Lung (tissue), 16 donors: ENCODE results near the gene ATP1B3. TPM values are rescaled to one million over a fixed set of nuclear protein-coding genes. Genes with fewer than 3 reads are reported as not detected.

ENCODE experiments used
- ATAC-seq: fragments of 200-7000 bp; cut with Tn5 transposase; one replicate; pipeline ENCODE4 v1.9.1; 2020; ENCODE audit warnings: moderate number of reproducible peaks; ENCODE audit not compliant: insufficient read depth, low FRiP score
- DNase-seq, 3 donors: peaks; one replicate each; pipeline ENCODE4 v3.0.0-alpha.2; 2013 to 2017
- H3K27ac ChIP-seq, 2 donors: one replicate each; pipeline ENCODE4 v1.5.1; 2013; ENCODE audit warnings: mild to moderate bottlenecking in 2 of 2, moderate library complexity in 2 of 2, control low read depth in 1 of 2, inconsistent platforms in 1 of 2, low read depth in 1 of 2, low read length in 1 of 2
- H3K27me3 ChIP-seq, 3 donors: one replicate each; pipeline ENCODE4 v1.5.1; 2013; ENCODE audit warnings: low read length in 2 of 3; ENCODE audit not compliant: control insufficient read depth in 3 of 3, insufficient read depth in 3 of 3
- H3K36me3 ChIP-seq, 4 donors: one replicate each; pipeline ENCODE4 v1.5.1; 2013; ENCODE audit warnings: low read length in 4 of 4, mild to moderate bottlenecking in 1 of 4, moderate library complexity in 1 of 4; ENCODE audit not compliant: control insufficient read depth in 4 of 4, insufficient read depth in 4 of 4
- H3K4me1 ChIP-seq, 5 donors: one replicate each; pipeline ENCODE4 v1.5.1; 2013; ENCODE audit warnings: low read length in 5 of 5, mild to moderate bottlenecking in 2 of 5, moderate library complexity in 1 of 5; ENCODE audit not compliant: control insufficient read depth in 5 of 5, insufficient read depth in 5 of 5
- H3K4me3 ChIP-seq: one replicate; pipeline ENCODE4 v1.5.1; 2013; ENCODE audit warnings: mild to moderate bottlenecking, control low read depth, moderate library complexity
- H3K9ac ChIP-seq, 2 donors: one replicate each; pipeline ENCODE4 v1.5.1; 2013; ENCODE audit warnings: low read length in 2 of 2, control low read depth in 1 of 2; ENCODE audit not compliant: insufficient read depth in 1 of 2
- H3K9me3 ChIP-seq, 4 donors: one replicate each; pipeline ENCODE4 v1.5.1; 2013; ENCODE audit warnings: low read length in 3 of 4, mild to moderate bottlenecking in 1 of 4, moderate library complexity in 1 of 4; ENCODE audit not compliant: control insufficient read depth in 4 of 4, insufficient read depth in 3 of 4
- WGBS, 2 donors: extraction: QIAGEN DNeasy Blood & Tissue Kit; methylation state at CpG; one replicate each; pipeline ENCODE4 v1.1.7; 2013; 5-methylcytosine and 5-hydroxymethylcytosine counted together
- long read RNA-seq, 5 donors: transcript quantifications; one replicate each; lab custom pipeline, GENCODE V29; 2026
- polyA plus RNA-seq, 2 donors: library from polyadenylated mRNA; stranded (reverse); fragments of 200-250 nt; gene quantifications; one replicate each; pipeline ENCODE4 v1.2.1, GENCODE V29; 2013
- total RNA-seq, 2 donors: library from RNA; depleted of rRNA in 1 of 2; stranded (reverse); fragments of >200 nt in 1 of 2; gene quantifications; one replicate each; pipeline ENCODE4 v1.2.1, GENCODE V29; 2014 to 2021
- TF ChIP-seq, protein P1 (sequence below): IDR thresholded peaks from 2 replicates; pipeline ENCODE4 v1.5.1; 2012; ENCODE audit warnings: mild to moderate bottlenecking; ENCODE audit errors: control extremely low read depth, extremely low read depth
- donor health status: control.
- donor health status: control.
- donor health status: Bipolar disorder and iron deficiency.
- donor health status: healthy.
- donor health status: DM: yes; HTN: yes; CAD: no.

The ATP1B3 gene
- 100 to 1,000 TPM in 1 of 2 donors, 10 to 100 TPM in 1; 33.4 to 124 TPM for total RNA-seq
- polyA plus RNA-seq: 100 to 1,000 TPM; 133 to 160 TPM
- long read RNA-seq, donor 1, transcript ATP1B3-201 (7 exons, 1,811 nt): major isoform, 25 of 36 reads
- long read RNA-seq, donor 1, partial matches to known transcripts: 9 of 36 reads
- long read RNA-seq, donor 1, other reads (novel, unspliced or antisense): 0 of 36 reads
- long read RNA-seq, donor 2, transcript ATP1B3-201 (7 exons, 1,811 nt): major isoform, 6 of 12 reads
- long read RNA-seq, donor 2, partial matches to known transcripts: 6 of 12 reads
- long read RNA-seq, donor 2, other reads (novel, unspliced or antisense): 0 of 12 reads
- long read RNA-seq, donor 3, transcript ATP1B3-201 (7 exons, 1,811 nt): major isoform, 13 of 13 reads
- long read RNA-seq, donor 3, partial matches to known transcripts: 0 of 13 reads
- long read RNA-seq, donor 3, other reads (novel, unspliced or antisense): 0 of 13 reads
- long read RNA-seq, donor 4, transcript ATP1B3-201 (7 exons, 1,811 nt): major isoform, 9 of 14 reads
- long read RNA-seq, donor 4, partial matches to known transcripts: 5 of 14 reads
- long read RNA-seq, donor 4, other reads (novel, unspliced or antisense): 0 of 14 reads
- long read RNA-seq, donor 5, transcript ATP1B3-201 (7 exons, 1,811 nt): major isoform, 42 of 100 reads
- long read RNA-seq, donor 5, partial matches to known transcripts: 51 of 100 reads
- long read RNA-seq, donor 5, other reads (novel, unspliced or antisense): 6 of 100 reads

GRCh38 chr3:141876381-141876890 lies at the start of gene ATP1B3:
ATP1B3 (plus strand) TSS chr3:141876643; CDS start chr3:141876802, 159 bp downstream.
- peak within 1 kb of the TSS; percentile 99 to 100 for H3K27ac ChIP-seq
- no peaks in the 10 kb centered on the region for H3K36me3 ChIP-seq
- 0 to 1% methylated on average over 60 to 69 of the region's 69 CpGs for WGBS, 2 donors
- no peaks in the 10 kb centered on the region for H3K27me3 ChIP-seq
- TF ChIP-seq, protein P1, sequence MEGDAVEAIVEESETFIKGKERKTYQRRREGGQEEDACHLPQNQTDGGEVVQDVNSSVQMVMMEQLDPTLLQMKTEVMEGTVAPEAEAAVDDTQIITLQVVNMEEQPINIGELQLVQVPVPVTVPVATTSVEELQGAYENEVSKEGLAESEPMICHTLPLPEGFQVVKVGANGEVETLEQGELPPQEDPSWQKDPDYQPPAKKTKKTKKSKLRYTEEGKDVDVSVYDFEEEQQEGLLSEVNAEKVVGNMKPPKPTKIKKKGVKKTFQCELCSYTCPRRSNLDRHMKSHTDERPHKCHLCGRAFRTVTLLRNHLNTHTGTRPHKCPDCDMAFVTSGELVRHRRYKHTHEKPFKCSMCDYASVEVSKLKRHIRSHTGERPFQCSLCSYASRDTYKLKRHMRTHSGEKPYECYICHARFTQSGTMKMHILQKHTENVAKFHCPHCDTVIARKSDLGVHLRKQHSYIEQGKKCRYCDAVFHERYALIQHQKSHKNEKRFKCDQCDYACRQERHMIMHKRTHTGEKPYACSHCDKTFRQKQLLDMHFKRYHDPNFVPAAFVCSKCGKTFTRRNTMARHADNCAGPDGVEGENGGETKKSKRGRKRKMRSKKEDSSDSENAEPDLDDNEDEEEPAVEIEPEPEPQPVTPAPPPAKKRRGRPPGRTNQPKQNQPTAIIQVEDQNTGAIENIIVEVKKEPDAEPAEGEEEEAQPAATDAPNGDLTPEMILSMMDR: no peak
- peak; percentile 89 for ATAC-seq
- DNase-seq: peak; percentile 85 to 91 (median 88)
- H3K4me1 ChIP-seq: peaks cover 0 to 19% (median 2%) of the 10 kb centered on the region in 5 donors
- peak within 1 kb of the TSS; percentile 78 to 84 for H3K9ac ChIP-seq
- H3K4me3 ChIP-seq: peak within 1 kb of the TSS; percentile 69
- no peaks in the 10 kb centered on the region for H3K9me3 ChIP-seq

DNA sequence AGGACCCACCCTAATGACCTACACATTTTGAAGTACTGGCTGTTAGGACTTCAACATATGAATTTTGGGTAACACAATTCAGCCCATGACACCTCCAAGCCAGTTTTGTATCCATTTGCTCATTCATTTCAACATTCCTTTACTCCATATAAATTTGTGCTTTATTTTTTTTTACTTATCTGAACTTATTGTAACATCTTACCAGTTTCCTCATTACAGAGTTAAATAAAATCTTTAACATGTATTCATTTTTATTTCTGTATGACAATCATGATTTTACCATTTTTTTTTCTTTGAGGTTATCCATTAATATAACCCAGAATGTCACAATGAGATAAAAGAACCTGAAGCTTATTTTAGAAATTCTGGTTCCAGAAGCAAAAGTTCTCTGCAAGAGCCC lies 48.0 kb upstream of the ATP1B3 start:
- H3K36me3 ChIP-seq: no peaks in the 10 kb centered on the region
- H3K9me3 ChIP-seq: no peaks in the 10 kb centered on the region
- DNase-seq (no peak), ATAC-seq (no peak)
- no peak overlapping the region for H3K4me3 ChIP-seq
- no peak overlapping the region for H3K9ac ChIP-seq
- TF ChIP-seq, protein P1: no peak
- peaks cover 0 to 3% (median 0%) of the 10 kb centered on the region in 5 donors for H3K4me1 ChIP-seq
- H3K27me3 ChIP-seq: no peaks in the 10 kb centered on the region
- no peak overlapping the region for H3K27ac ChIP-seq

DNA sequence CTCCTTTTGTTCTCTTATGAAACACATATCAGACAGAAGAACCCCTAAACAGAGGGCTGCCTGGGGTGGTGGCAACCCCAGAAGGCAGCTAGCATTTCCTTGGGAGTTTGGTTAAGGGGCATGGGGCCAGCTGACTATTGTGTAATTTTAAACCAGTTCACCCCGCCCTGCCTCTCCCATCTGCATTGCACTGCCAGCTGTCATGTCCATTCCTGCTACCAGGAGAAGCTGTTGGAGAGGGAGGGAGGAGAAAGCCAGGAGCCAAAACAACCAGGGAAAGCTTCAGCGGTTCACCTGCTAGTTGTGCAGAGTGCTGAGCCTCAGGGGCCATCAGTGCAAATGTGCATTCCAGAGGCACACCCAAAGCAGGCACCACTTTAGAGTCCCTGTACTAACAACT lies 47.6 kb upstream of the ATP1B3 start:
- TF ChIP-seq, protein P1: no peak
- peaks cover 0 to 3% (median 0%) of the 10 kb centered on the region in 5 donors for H3K4me1 ChIP-seq
- H3K27ac ChIP-seq: peak overlapping the region in 1 of 2 donors; percentile 45
- 31 to 39% methylated on average over 2 of the region's 2 CpGs for WGBS, 2 donors
- no peaks in the 10 kb centered on the region for H3K27me3 ChIP-seq
- no peak overlapping the region for H3K4me3 ChIP-seq
- no peaks in the 10 kb centered on the region for H3K36me3 ChIP-seq
- H3K9ac ChIP-seq: no peak overlapping the region
- ATAC-seq (peak; percentile 81), DNase-seq (peak in 1 of 3 donors; percentile 53)
- H3K9me3 ChIP-seq: no peaks in the 10 kb centered on the region
